ENCODE measurements around the gene CSNK2B. TPM values are rescaled to one million over a fixed set of nuclear protein-coding genes. Genes with fewer than 3 reads are reported as not detected.

Gene CSNK2B
- total and polyA plus RNA-seq, 9 of the 15 experiments (the other 6 are each of a cell fraction or from before 2014, with no cell fraction given), result 120 to 1,126 (median 529) TPM

DNA sequence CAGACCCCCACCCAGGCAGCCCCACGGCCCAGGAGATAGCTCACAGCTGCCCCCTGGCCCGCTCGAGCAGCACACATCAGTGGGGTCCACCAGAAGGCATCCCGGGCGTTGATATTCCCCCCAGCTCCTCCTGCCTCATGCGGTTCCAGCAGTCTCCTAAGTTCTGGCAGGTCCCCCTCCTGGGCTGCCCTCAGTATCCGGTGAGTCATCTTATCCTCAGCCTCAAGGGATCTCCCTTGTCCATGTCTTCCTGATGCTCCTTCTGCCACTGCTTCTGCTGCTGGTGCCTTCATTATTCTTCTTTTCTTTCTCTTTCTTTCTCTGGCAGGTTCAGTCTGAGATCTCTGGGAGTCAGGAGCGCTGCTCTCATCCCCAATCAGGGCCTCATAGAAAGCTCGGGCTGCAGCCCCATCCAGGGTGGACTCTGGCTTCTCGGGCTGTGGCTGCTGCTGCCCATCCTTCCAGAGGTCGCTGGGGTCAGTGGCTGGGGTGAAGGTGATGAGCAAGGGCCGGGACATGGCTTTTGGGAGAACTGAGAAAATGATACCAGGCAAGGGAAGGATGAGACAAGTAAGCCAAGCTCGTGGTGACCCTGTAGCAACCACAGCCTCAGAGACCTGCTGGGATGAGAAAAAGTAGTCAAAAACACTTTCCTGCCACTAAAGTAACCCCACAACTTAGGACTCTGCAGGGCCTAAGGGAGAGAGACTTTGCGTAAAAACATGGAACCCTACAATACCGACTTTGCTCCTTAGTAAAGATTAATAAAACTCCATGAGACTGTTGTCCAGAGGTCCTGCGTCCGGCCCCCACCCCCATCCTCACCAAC lies 1.7 kb upstream of the CSNK2B start (continued):
- TF ChIP-seq ZBTB34 (CRISPR knock-in tag; IDR thresholded peaks at IDR 0.05), result no peak
- no peak for TF ChIP-seq BRF1 (IDR thresholded peaks at IDR 0.05; ENCODE audit: borderline replicate concordance, extremely low read depth, insufficient read length)
- TF ChIP-seq ZNF408 (CRISPR knock-in tag; IDR thresholded peaks at IDR 0.05; ENCODE audit: low read depth), result 0 out of 2 replicates have a peak, but pooled peaks have one; percentile 4
- TF ChIP-seq L3MBTL2 (IDR thresholded peaks at IDR 0.05), result peak; percentile 73
- no peak; the same call in 1 of the 2 replicates for TF ChIP-seq ZNF561 (CRISPR knock-in tag; conservative IDR thresholded peaks at IDR 0.05)
- TF ChIP-seq MYC (IDR thresholded peaks at IDR 0.05; ENCODE audit: low read depth, low read length), result peak; percentile 70
- no peak for TF ChIP-seq MYC (CRISPR knock-in tag; IDR thresholded peaks at IDR 0.05; ENCODE audit: borderline replicate concordance, low read depth)
- TF ChIP-seq RFX5 (IDR thresholded peaks at IDR 0.05; ENCODE audit: low read depth, low read length), result no peak
- TF ChIP-seq KLF13 (tag; IDR thresholded peaks at IDR 0.05; ENCODE audit: borderline replicate concordance, low read depth), result no peak
- no peak for TF ChIP-seq PRPF4 (IDR thresholded peaks at IDR 0.05; ENCODE audit: insufficient read depth, low read depth, low read length, poor library complexity, severe bottlenecking)
- TF ChIP-seq ZNF444 (CRISPR knock-in tag; IDR thresholded peaks at IDR 0.05), result no peak
- no peak for TF ChIP-seq SMARCB1 (IDR thresholded peaks at IDR 0.05; ENCODE audit: insufficient read length, low read depth)
- peak in 1 of 2 experiments; percentile 89; a peak in 2 of 4 replicates for TF ChIP-seq MAZ (CRISPR knock-in tag; conservative IDR thresholded peaks at IDR 0.05 in 1 of 2, IDR thresholded peaks at IDR 0.05 in 1 of 2)
- TF ChIP-seq CHD1 (IDR thresholded peaks at IDR 0.05; ENCODE audit: low read length), result no peak
- no peak for TF ChIP-seq ZNF407 (IDR thresholded peaks at IDR 0.05; ENCODE audit: low read depth)
- TF ChIP-seq PHF8 (IDR thresholded peaks at IDR 0.05; ENCODE audit: borderline replicate concordance, low read length), result no peak
- TF ChIP-seq SIRT6 (IDR thresholded peaks at IDR 0.05; ENCODE audit: low read depth, low read length), result no peak
- no peak for TF ChIP-seq MBD2 (IDR thresholded peaks at IDR 0.05; ENCODE audit: borderline replicate concordance, low read depth)
